Measurements from ENCODE around the gene RPL18. TPM values are rescaled to one million over a fixed set of nuclear protein-coding genes. Genes with fewer than 3 reads are reported as not detected.

Gene RPL18
- total and polyA plus RNA-seq, 2 experiments from 2014 or later: 1,898 to 2,011 TPM

- no peak for TF ChIP-seq REST (IDR thresholded peaks at IDR 0.05; ENCODE audit: unreplicated experiment)
- TF ChIP-seq, protein P1, sequence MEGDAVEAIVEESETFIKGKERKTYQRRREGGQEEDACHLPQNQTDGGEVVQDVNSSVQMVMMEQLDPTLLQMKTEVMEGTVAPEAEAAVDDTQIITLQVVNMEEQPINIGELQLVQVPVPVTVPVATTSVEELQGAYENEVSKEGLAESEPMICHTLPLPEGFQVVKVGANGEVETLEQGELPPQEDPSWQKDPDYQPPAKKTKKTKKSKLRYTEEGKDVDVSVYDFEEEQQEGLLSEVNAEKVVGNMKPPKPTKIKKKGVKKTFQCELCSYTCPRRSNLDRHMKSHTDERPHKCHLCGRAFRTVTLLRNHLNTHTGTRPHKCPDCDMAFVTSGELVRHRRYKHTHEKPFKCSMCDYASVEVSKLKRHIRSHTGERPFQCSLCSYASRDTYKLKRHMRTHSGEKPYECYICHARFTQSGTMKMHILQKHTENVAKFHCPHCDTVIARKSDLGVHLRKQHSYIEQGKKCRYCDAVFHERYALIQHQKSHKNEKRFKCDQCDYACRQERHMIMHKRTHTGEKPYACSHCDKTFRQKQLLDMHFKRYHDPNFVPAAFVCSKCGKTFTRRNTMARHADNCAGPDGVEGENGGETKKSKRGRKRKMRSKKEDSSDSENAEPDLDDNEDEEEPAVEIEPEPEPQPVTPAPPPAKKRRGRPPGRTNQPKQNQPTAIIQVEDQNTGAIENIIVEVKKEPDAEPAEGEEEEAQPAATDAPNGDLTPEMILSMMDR (conservative IDR thresholded peaks at IDR 0.05; ENCODE audit: low read depth in 2 of 2): no peak
Observed at GRCh38 chr19:48603449-48603848, 15.5 kb downstream of the RPL18 start (continued).

GRCh38 chr19:48603001-48603400 lies 16.0 kb downstream of the RPL18 start:
- no peaks in the 10 kb centered on the region for H3K4me1 ChIP-seq (ENCODE audit: insufficient read depth)
- no peaks in the 10 kb centered on the region; the same call in 2 of the 3 replicates for H3K36me3 Mint-ChIP-seq (ENCODE audit: low read depth)
- no peaks in the 10 kb centered on the region for H3K9me2 ChIP-seq (ENCODE audit: insufficient read depth)
- H3K79me2 ChIP-seq (replicated peaks; ENCODE audit: insufficient read depth): no peaks in the 10 kb centered on the region
- no peak overlapping the region for H2AFZ ChIP-seq
- no peak overlapping the region for H3K4me3 Mint-ChIP-seq
- no peaks in the 10 kb centered on the region for H3F3A ChIP-seq (replicated peaks; ENCODE audit: low read depth)
- H3K27me3 Mint-ChIP-seq (ENCODE audit: insufficient read depth, low read depth, poor library complexity): peaks cover 10% of the 10 kb centered on the region
- H3K4me3 ChIP-seq: no peak overlapping the region
- no peaks in the 10 kb centered on the region for H3K36me3 ChIP-seq (ENCODE audit: insufficient read depth)
- TF ChIP-seq ZNF331 (CRISPR knock-in tag; IDR thresholded peaks at IDR 0.05; ENCODE audit: low read depth): no peak
- TF ChIP-seq STAT1 (IDR thresholded peaks at IDR 0.05; ENCODE audit: unreplicated experiment): no peak
- no peak for TF ChIP-seq NANOG (IDR thresholded peaks at IDR 0.05; ENCODE audit: borderline replicate concordance)
- no peak overlapping the region for H3K4me2 ChIP-seq
- no peak overlapping the region for H3K27ac ChIP-seq (ENCODE audit: low read depth)
- no peaks in the 10 kb centered on the region for H3K27me3 ChIP-seq (ENCODE audit: insufficient read depth)
- H3K9me3 Mint-ChIP-seq: no peaks in the 10 kb centered on the region
- no peaks in the 10 kb centered on the region for H4K20me1 ChIP-seq (replicated peaks; ENCODE audit: insufficient read depth)
- H3K27ac Mint-ChIP-seq: no peak overlapping the region
- no peak for ATAC-seq
- peaks cover 6% of the 10 kb centered on the region; the same call in 2 of the 3 replicates for H3K4me1 Mint-ChIP-seq
- DNase-seq (ENCODE audit: low spot score): no peak

GRCh38 chr19:48600679-48601417 lies 18.1 kb downstream of the RPL18 start:
- Histone ChIP-seq H3K4me2 (no peak overlapping the region), H4K20me1 (replicated peaks; ENCODE audit: insufficient read depth) (no peaks in the 10 kb centered on the region), H3K79me2 (replicated peaks; ENCODE audit: insufficient read depth) (no peaks in the 10 kb centered on the region), H3K27ac (ENCODE audit: low read depth) (no peak overlapping the region), H3K4me3 (no peak overlapping the region), H3K27me3 (ENCODE audit: insufficient read depth) (no peaks in the 10 kb centered on the region), H3K4me1 (ENCODE audit: insufficient read depth) (no peaks in the 10 kb centered on the region), H2AFZ (no peak overlapping the region), H3F3A (replicated peaks; ENCODE audit: low read depth) (no peaks in the 10 kb centered on the region), H3K36me3 (ENCODE audit: insufficient read depth) (no peaks in the 10 kb centered on the region), H3K9me2 (ENCODE audit: insufficient read depth) (no peaks in the 10 kb centered on the region)
- no peak for ATAC-seq
- Mint-ChIP-seq H3K27ac (no peak overlapping the region), H3K36me3 (ENCODE audit: low read depth) (no peaks in the 10 kb centered on the region; the same call in 2 of the 3 replicates), H3K27me3 (ENCODE audit: insufficient read depth, low read depth, poor library complexity) (peaks cover 9% of the 10 kb centered on the region), H3K4me3 (no peak overlapping the region), H3K9me3 (no peaks in the 10 kb centered on the region), H3K4me1 (peaks cover 6% of the 10 kb centered on the region; the same call in 2 of the 3 replicates)
- DNase-seq (ENCODE audit: low spot score): no peak
- no peak for TF ChIP-seq ETS1 (IDR thresholded peaks at IDR 0.05)
- no peak for TF ChIP-seq REST (IDR thresholded peaks at IDR 0.05; ENCODE audit: unreplicated experiment)
- no peak for TF ChIP-seq POLR2AphosphoS5 (IDR thresholded peaks at IDR 0.05; ENCODE audit: low read depth)
- TF ChIP-seq STAT1 (IDR thresholded peaks at IDR 0.05; ENCODE audit: unreplicated experiment): no peak
- no peak for TF ChIP-seq ZNF114 (CRISPR knock-in tag; IDR thresholded peaks at IDR 0.05)
- no peak for TF ChIP-seq NANOG (IDR thresholded peaks at IDR 0.05; ENCODE audit: borderline replicate concordance)
- no peak for TF ChIP-seq JUNB (IDR thresholded peaks at IDR 0.05; ENCODE audit: unreplicated experiment)
- TF ChIP-seq EZH2 (IDR thresholded peaks at IDR 0.05; ENCODE audit: low read depth, unreplicated experiment): no peak
